Cardiac muscle cell (in vitro differentiated cells and primary cell): ENCODE measurements around the gene OPA1. TPM values are rescaled to one million over a fixed set of nuclear protein-coding genes. Genes with fewer than 3 reads are reported as not detected.

Source experiments
- DNase-seq, 2 donors: peaks; one replicate each; pipeline versions ENCODE4 v3.0.0 to v3.0.0-alpha.2; 2010 to 2017; ENCODE audit warnings: low read depth in 1 of 2, low spot score in 1 of 2
- H3K27ac ChIP-seq: fragments of 200-600 bp; sonication (generic); 2 replicates; pipeline ENCODE4 v1.5.1; 2016
- H3K27me3 ChIP-seq: fragments of 200-600 bp; sonication (generic); 2 replicates; pipeline ENCODE4 v1.6.0; 2016; ENCODE audit warnings: control low read depth
- H3K36me3 ChIP-seq: fragments of 200-600 bp; sonication (generic); 2 replicates; pipeline ENCODE4 v1.5.1; 2016; ENCODE audit warnings: control low read depth
- H3K4me1 ChIP-seq: fragments of 200-600 bp; sonication (generic); 2 replicates; pipeline ENCODE4 v1.8.1; 2017; ENCODE audit warnings: low read depth, mild to moderate bottlenecking, mixed run types
- H3K4me3 ChIP-seq: fragments of 200-600 bp; sonication (generic); 2 replicates; pipeline ENCODE4 v1.5.1; 2016; ENCODE audit warnings: mild to moderate bottlenecking
- H3K9me3 ChIP-seq: fragments of 200-600 bp; sonication (generic); 2 replicates; pipeline ENCODE4 v1.5.1; 2017; ENCODE audit warnings: low read depth, mild to moderate bottlenecking, control low read depth
- polyA plus RNA-seq: library from polyadenylated mRNA; unstranded; fragments of >200 nt; fragmentation: Nextera tagmentation; extraction: Ambion mirVana; gene quantifications from 2 replicates; pipeline ENCODE4 v1.2.1, GENCODE V29; 2016
- total RNA-seq: library from RNA; depleted of rRNA; stranded (reverse); fragments of >200 nt; gene quantifications from 2 replicates; pipeline ENCODE4 v1.2.3, GENCODE V29; 2016
- TF ChIP-seq, protein P1 (sequence below): IDR thresholded peaks from 2 replicates; pipeline ENCODE4 v1.5.1; 2012; ENCODE audit warnings: low read depth, mild to moderate bottlenecking, low read length

OPA1 gene
- total and polyA plus RNA-seq, 2 experiments from 2014 or later: 26.6 to 54.4 TPM

DNA sequence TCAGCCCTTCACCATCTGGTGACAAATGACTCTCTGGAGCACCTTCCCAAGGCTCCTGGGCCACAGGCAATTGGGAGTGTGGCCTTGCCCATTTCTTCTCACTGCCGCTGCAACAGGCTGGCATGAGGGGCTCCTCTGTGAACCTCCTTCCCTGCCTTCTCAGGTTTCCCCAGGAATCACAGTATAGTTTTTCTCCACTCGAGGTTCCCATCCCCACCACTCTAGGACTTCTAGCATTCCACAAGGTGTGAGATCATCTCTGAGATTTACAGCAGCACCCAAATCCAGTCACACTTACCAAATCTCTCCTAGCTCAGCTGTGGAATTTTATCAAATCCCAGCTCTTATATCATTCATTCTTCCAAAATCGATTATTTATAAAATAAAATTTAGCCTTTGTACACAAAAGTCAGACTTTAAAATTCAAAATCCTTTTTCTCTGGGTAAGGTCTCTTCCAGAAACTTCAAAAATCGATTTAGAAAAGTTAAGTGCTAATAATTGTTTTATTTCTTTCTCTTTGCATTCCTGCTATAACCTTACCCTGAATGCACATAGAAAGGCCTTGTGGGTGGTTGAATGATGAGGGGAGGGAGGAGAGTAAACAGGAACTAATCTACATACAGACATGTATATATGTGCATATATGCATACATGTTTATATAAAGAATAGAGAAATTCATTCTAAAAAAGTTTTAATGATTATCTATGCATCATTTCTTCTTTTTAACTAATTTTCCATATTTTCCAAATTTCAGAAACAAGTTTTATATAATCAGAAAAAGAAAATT is 19.4 kb upstream of the OPA1 start:
- H3K4me3 ChIP-seq: no peak overlapping the region
- no peak for DNase-seq
- H3K27ac ChIP-seq: no peak overlapping the region

DNA sequence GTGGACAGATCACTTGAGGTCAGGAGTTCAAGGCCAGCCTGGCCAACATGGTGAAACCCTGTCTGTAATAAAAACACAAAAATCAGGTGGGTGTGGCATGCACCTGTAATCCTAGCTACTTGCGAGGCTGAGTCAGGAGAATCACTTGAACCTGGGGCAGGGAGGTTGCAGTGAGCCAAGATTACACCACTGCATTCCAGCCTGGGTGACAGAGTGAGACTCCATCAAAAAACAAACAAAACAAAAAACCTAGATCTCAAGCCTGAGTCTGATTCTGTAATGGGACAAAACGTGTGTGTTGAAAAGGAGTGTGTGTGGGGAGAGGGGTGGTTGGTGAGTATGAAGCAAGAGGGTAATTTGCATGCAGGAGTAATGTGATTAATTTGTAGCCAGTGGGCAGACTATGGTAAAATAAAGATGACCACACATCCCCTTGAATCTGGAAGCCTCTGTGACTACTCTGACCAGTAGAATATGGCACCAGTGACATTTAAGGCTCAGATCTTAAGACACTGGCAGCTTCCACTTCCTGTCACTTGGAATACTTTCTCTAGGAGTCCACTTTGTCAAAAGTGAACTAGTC is 18.4 kb upstream of the OPA1 start:
- Histone ChIP-seq H3K9me3 (no peaks in the 10 kb centered on the region), H3K36me3 (no peaks in the 10 kb centered on the region), H3K27ac (no peak overlapping the region), H3K27me3 (peaks cover 17% of the 10 kb centered on the region), H3K4me1 (no peaks in the 10 kb centered on the region), H3K4me3 (no peak overlapping the region)
- DNase-seq: no peak
- TF ChIP-seq, protein P1, sequence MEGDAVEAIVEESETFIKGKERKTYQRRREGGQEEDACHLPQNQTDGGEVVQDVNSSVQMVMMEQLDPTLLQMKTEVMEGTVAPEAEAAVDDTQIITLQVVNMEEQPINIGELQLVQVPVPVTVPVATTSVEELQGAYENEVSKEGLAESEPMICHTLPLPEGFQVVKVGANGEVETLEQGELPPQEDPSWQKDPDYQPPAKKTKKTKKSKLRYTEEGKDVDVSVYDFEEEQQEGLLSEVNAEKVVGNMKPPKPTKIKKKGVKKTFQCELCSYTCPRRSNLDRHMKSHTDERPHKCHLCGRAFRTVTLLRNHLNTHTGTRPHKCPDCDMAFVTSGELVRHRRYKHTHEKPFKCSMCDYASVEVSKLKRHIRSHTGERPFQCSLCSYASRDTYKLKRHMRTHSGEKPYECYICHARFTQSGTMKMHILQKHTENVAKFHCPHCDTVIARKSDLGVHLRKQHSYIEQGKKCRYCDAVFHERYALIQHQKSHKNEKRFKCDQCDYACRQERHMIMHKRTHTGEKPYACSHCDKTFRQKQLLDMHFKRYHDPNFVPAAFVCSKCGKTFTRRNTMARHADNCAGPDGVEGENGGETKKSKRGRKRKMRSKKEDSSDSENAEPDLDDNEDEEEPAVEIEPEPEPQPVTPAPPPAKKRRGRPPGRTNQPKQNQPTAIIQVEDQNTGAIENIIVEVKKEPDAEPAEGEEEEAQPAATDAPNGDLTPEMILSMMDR: no peak

More for the DNA sequence above, 19.4 kb upstream of the OPA1 start:
- no peaks in the 10 kb centered on the region for H3K36me3 ChIP-seq
- H3K4me1 ChIP-seq: no peaks in the 10 kb centered on the region
- H3K27me3 ChIP-seq: peaks cover 10% of the 10 kb centered on the region
- TF ChIP-seq, protein P1: no peak
- H3K9me3 ChIP-seq: no peaks in the 10 kb centered on the region

DNA sequence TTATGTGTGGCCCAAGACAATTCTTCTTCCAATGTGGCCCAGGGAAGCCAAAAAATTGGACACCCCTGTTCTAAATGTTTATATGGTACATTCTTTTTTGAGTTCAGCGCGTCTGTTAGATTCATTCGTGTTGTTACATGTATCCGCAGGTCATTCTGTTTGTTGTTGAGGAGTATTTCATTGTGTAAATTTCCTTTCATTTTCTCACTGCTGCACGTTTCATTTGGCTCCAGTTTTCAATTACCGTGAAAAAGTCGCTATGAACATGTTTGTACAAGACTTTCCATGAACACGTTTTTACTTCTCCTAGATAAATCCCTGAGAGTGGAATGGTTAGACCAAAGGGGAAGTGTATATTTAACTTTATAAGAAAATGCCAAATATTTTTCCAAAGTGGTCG is 7.5 kb upstream of the OPA1 start:
- H3K4me3 ChIP-seq: no peak overlapping the region
- TF ChIP-seq, protein P1: no peak
- no peak for DNase-seq

DNA sequence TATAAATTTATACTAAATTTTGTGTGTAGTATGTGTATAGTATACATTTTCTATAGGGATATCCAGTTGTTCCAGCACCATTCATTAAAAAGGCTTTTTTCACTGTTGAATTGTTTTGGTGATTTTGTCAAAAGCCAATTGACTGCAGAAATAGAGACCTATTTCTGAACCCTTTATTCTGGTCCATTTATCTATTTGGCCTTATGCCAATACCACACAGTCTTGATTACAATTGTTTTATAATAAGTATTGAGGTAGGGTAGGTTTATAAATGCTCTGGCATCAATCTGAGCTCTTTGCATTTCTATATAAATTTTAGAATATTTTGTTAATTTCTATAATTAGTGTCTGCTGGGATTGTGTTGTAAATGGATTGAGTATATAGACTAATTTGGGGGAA is 6.5 kb upstream of the OPA1 start:
- no peaks in the 10 kb centered on the region for H3K27me3 ChIP-seq
- no peaks in the 10 kb centered on the region for H3K9me3 ChIP-seq
- H3K27ac ChIP-seq: no peak overlapping the region
- H3K4me3 ChIP-seq: no peak overlapping the region
- no peaks in the 10 kb centered on the region for H3K4me1 ChIP-seq
- H3K36me3 ChIP-seq: no peaks in the 10 kb centered on the region
- DNase-seq: no peak
- TF ChIP-seq, protein P1: no peak

More for the DNA sequence above, 7.5 kb upstream of the OPA1 start:
- H3K4me1 ChIP-seq: no peaks in the 10 kb centered on the region
- H3K36me3 ChIP-seq: no peaks in the 10 kb centered on the region
- no peaks in the 10 kb centered on the region for H3K27me3 ChIP-seq
- no peak overlapping the region for H3K27ac ChIP-seq
- no peaks in the 10 kb centered on the region for H3K9me3 ChIP-seq

DNA sequence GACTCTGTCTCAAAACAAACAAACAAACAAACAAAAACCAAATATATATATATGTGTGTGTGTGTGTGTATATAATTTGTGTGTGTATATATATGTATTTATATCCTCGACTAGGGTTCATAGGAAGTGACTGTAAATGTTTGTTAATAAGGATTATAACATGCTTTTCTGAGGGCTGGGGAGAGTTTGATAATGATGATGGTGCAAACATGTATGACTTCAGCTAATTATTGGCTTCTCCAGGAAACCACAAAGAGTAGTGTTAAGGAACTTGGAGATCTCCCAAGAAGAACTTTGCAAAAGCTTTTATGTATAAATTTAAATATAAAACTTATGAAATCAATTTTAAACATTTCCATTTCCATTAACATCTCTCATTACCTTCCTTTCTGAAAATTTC is 3.9 kb upstream of the OPA1 start:
- Histone ChIP-seq H3K9me3 (no peaks in the 10 kb centered on the region), H3K27ac (no peak overlapping the region), H3K27me3 (no peaks in the 10 kb centered on the region), H3K36me3 (no peaks in the 10 kb centered on the region), H3K4me1 (peaks cover 2% of the 10 kb centered on the region), H3K4me3 (no peak overlapping the region)
- no peak for DNase-seq
- TF ChIP-seq, protein P1: no peak
